ENCODE results near the gene RLF. TPM values are rescaled to one million over a fixed set of nuclear protein-coding genes. Genes with fewer than 3 reads are reported as not detected.

The RLF gene
- total RNA-seq, 1 experiment from 2014 or later = 15.5 TPM

DNA sequence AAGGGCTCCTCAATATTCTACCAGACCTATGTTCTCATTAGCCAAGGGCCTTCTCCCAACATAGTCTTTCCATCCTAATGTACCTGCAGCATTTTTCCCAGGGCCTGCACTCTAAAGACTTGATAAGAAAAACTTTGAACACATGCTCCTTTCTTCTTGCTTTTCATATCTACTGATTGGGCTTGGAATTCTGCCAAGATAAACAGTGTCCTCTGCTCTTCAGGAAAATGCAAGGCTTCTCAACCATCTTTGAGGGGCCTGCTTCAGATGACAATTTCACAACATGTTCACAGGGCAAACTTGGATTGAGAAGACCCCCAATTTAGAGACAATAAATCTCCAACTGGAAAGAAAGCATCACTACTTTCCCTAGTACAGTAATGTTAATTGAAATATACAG is 38.3 kb upstream of the RLF start:
- DNase-seq = no peak
- no peaks in the 10 kb centered on the region for H3K27me3 ChIP-seq (ENCODE audit: insufficient read depth, low read depth)
- no peak overlapping the region for H3K4me3 ChIP-seq
- H3K4me1 ChIP-seq (replicated peaks; ENCODE audit: insufficient read depth) = peaks cover 19% of the 10 kb centered on the region
- no peaks in the 10 kb centered on the region for H3F3A ChIP-seq (ENCODE audit: insufficient read depth, low read depth)
- H3K9me2 ChIP-seq (ENCODE audit: insufficient read depth) = no peaks in the 10 kb centered on the region
- H2AFZ ChIP-seq = no peak overlapping the region
- no TSS peak for BruUV-seq (replicated peaks)
- H3K9me3 ChIP-seq (ENCODE audit: insufficient read depth, low read depth) = no peaks in the 10 kb centered on the region
- H3K79me2 ChIP-seq (ENCODE audit: low read depth) = no peaks in the 10 kb centered on the region
- no peak overlapping the region for H3K27ac ChIP-seq
- ChIA-PET CTCF (no interaction called here), POLR2A (ENCODE audit: unreplicated experiment) (no interaction called here)
- no peaks in the 10 kb centered on the region for H4K20me1 ChIP-seq (ENCODE audit: insufficient read depth)
- H3K36me3 ChIP-seq (ENCODE audit: low read depth) = no peaks in the 10 kb centered on the region
- H3K4me2 ChIP-seq = no peak overlapping the region
- intact Hi-C loops (cut with micrococcal nuclease; ENCODE audit: unreplicated experiment) = no loop called here
- no peak for TF ChIP-seq EZH2 (IDR thresholded peaks at IDR 0.05; ENCODE audit: low read depth)
- TF ChIP-seq CTCF (conservative IDR thresholded peaks at IDR 0.05) = no peak

GRCh38 chr1:40130892-40131291 is 30.3 kb upstream of the RLF start:
- no peaks in the 10 kb centered on the region for H3K36me3 ChIP-seq (ENCODE audit: low read depth)
- no peak overlapping the region for H2AFZ ChIP-seq
- CTCF ChIA-PET = interaction anchor here (0.7 to 0.8 kb wide), 2 partner anchors 13 to 208 kb away, joined by 3 read pairs; no protein-coding TSS in a partner anchor
- H4K20me1 ChIP-seq (ENCODE audit: insufficient read depth) = no peaks in the 10 kb centered on the region
- peaks cover 20% of the 10 kb centered on the region for H3K4me1 ChIP-seq (replicated peaks; ENCODE audit: insufficient read depth)
- H3K4me2 ChIP-seq = peak overlapping the region; percentile 23; the same call in 1 of the 2 replicates
- no peaks in the 10 kb centered on the region for H3K79me2 ChIP-seq (ENCODE audit: low read depth)
- no peaks in the 10 kb centered on the region for H3K27me3 ChIP-seq (ENCODE audit: insufficient read depth, low read depth)
- TF ChIP-seq EZH2 (IDR thresholded peaks at IDR 0.05; ENCODE audit: low read depth) = no peak
- TF ChIP-seq CTCF (conservative IDR thresholded peaks at IDR 0.05) = no peak
- peaks cover 15% of the 10 kb centered on the region; the same call in 1 of the 2 replicates for H3F3A ChIP-seq (ENCODE audit: insufficient read depth, low read depth)
- DNase-seq = peak; percentile 35 to 96
- peak overlapping the region; percentile 60 for H3K27ac ChIP-seq
- intact Hi-C loops (cut with micrococcal nuclease; ENCODE audit: unreplicated experiment) = loop anchor here (1.0 kb wide), 2 partner anchors 9 to 24 kb away; no protein-coding TSS in a partner anchor
- BruUV-seq (replicated peaks) = no TSS peak
- POLR2A ChIA-PET (ENCODE audit: unreplicated experiment) = interaction anchor here (0.5 to 0.6 kb wide), 2 partner anchors 10 to 30 kb away, joined by 3 to 4 read pairs; no protein-coding TSS in a partner anchor
- H3K9me2 ChIP-seq (ENCODE audit: insufficient read depth) = no peaks in the 10 kb centered on the region
- no peak overlapping the region for H3K4me3 ChIP-seq
- H3K9me3 ChIP-seq (ENCODE audit: insufficient read depth, low read depth) = peaks cover 6% of the 10 kb centered on the region; the same call in 1 of the 2 replicates

- Histone ChIP-seq H3K27ac (no peak overlapping the region), H3K9me3 (ENCODE audit: insufficient read depth, low read depth) (peaks cover 10% of the 10 kb centered on the region; the same call in 1 of the 2 replicates), H3F3A (ENCODE audit: insufficient read depth, low read depth) (peaks cover 15% of the 10 kb centered on the region; the same call in 1 of the 2 replicates), H3K4me1 (replicated peaks; ENCODE audit: insufficient read depth) (peaks cover 20% of the 10 kb centered on the region), H4K20me1 (ENCODE audit: insufficient read depth) (no peaks in the 10 kb centered on the region), H3K4me2 (no peak overlapping the region), H3K36me3 (ENCODE audit: low read depth) (no peaks in the 10 kb centered on the region), H2AFZ (no peak overlapping the region), H3K4me3 (no peak overlapping the region), H3K27me3 (ENCODE audit: insufficient read depth, low read depth) (no peaks in the 10 kb centered on the region), H3K9me2 (ENCODE audit: insufficient read depth) (no peaks in the 10 kb centered on the region), H3K79me2 (ENCODE audit: low read depth) (no peaks in the 10 kb centered on the region)
- TF ChIP-seq CTCF (conservative IDR thresholded peaks at IDR 0.05) (no peak), EZH2 (IDR thresholded peaks at IDR 0.05; ENCODE audit: low read depth) (no peak)
- ChIA-PET CTCF (no interaction called here), POLR2A (ENCODE audit: unreplicated experiment) (no interaction called here)
- DNase-seq = no peak
- intact Hi-C loops (cut with micrococcal nuclease; ENCODE audit: unreplicated experiment) = no loop called here
- no TSS peak for BruUV-seq (replicated peaks)
Measured at GRCh38 chr1:40132383-40133311, 28.5 kb upstream of the RLF start.

Measured in PC-9 (cell line).